GM12892 (cell line): ENCODE measurements around the gene MYH6.

Experiments used
- POLR2A ChIP-seq: IDR thresholded peaks from 2 replicates; pipeline ENCODE4 v1.6.1; 2011; ENCODE audit warnings: low read depth, low read length, control low read depth
- POLR2AphosphoS5 ChIP-seq: IDR thresholded peaks from 2 replicates; pipeline ENCODE4 v1.6.1; 2011; ENCODE audit warnings: low read depth, low read length, control low read depth

DNA sequence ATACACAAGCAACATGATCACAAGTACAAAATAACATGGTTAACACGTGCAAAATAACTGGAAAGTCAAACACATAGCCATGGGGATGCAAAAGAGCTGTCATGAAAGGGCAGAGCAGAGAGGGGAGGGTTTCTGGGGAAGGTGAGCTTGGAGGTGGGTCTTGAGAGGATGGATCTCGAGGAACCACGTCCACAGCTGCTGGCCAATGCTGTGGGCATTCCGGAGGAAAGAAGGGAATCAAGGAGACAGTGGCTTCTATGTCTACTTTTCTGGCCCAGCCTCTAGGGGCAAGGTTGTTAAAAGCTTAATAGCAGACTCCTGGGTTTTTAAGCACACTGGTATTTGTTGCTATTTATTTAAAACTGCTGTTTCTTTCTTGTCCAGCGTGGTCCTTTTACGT lies 35.8 kb upstream of the MYH6 start:
- TF ChIP-seq POLR2A (no peak), POLR2AphosphoS5 (no peak)
